CD14-positive monocyte (primary cell): Measurements from ENCODE around the gene GRID2. TPM values are rescaled to one million over a fixed set of nuclear protein-coding genes. Genes with fewer than 3 reads are reported as not detected.

Experiments used
- DNase-seq, 3 donors: peaks; one replicate each; pipeline ENCODE4 v3.0.0-alpha.2; 2011 to 2022
- H2AFZ ChIP-seq: 2 replicates; pipeline ENCODE4 v1.6.0; 2012; ENCODE audit warnings: mild to moderate bottlenecking, low read depth, low read length, inconsistent platforms; ENCODE audit not compliant: insufficient read depth, poor library complexity, severe bottlenecking
- H3K27ac ChIP-seq, 2 donors: 1 replicate in 1 of 2; 2 replicates in 1 of 2; pipeline ENCODE4 v1.5.1; 2012 to 2013; ENCODE audit warnings: low read length in 2 of 2, control low read depth in 1 of 2, inconsistent platforms in 1 of 2, low read depth in 1 of 2, mild to moderate bottlenecking in 1 of 2
- H3K27me3 ChIP-seq, 2 donors: one replicate each; pipeline versions ENCODE4 v1.6.0 to v1.6.1; 2011 to 2013; ENCODE audit warnings: low read length in 2 of 2; ENCODE audit not compliant: control insufficient read depth in 2 of 2, insufficient read depth in 2 of 2
- H3K36me3 ChIP-seq, 2 donors: replicated peaks in 1 of 2; 1 replicate in 1 of 2; 2 replicates in 1 of 2; pipeline versions ENCODE4 v1.5.1 to v1.6.1; 2012 to 2013; ENCODE audit warnings: low read length in 2 of 2, control low read depth in 1 of 2, inconsistent platforms in 1 of 2, mild to moderate bottlenecking in 1 of 2; ENCODE audit not compliant: insufficient read depth in 2 of 2, control insufficient read depth in 1 of 2
- H3K4me1 ChIP-seq, 2 donors: 1 replicate in 1 of 2; 2 replicates in 1 of 2; pipeline versions ENCODE4 v1.5.1 to v1.6.1; 2012 to 2013; ENCODE audit warnings: low read length in 2 of 2, control low read depth in 1 of 2, inconsistent platforms in 1 of 2, mild to moderate bottlenecking in 1 of 2, moderate library complexity in 1 of 2; ENCODE audit not compliant: insufficient read depth in 2 of 2, control insufficient read depth in 1 of 2
- H3K4me2 ChIP-seq: replicated peaks from 2 replicates; pipeline ENCODE3; 2012; ENCODE audit warnings: low read length, moderate library complexity, mild to moderate bottlenecking; ENCODE audit not compliant: poor library complexity, severe bottlenecking; ENCODE audit errors: extremely low read depth
- H3K4me3 ChIP-seq, 3 experiments: fragments of 200-600 bp in 1 of 3; sonication (generic) in 1 of 3; replicated peaks in 1 of 3; 1 replicate in 2 of 3; 2 replicates in 1 of 3; pipeline ENCODE4 v1.5.1; 2011 to 2013; ENCODE audit warnings: low read length in 3 of 3, mild to moderate bottlenecking in 3 of 3, control low read depth in 2 of 3, low read depth in 2 of 3, inconsistent platforms in 1 of 3, moderate library complexity in 1 of 3
- H3K79me2 ChIP-seq: 2 replicates; pipeline ENCODE4 v1.6.0; 2012; ENCODE audit warnings: mild to moderate bottlenecking, control low read depth, inconsistent platforms, low read length, moderate library complexity; ENCODE audit not compliant: insufficient read depth
- H3K9ac ChIP-seq: 2 replicates; pipeline ENCODE4 v1.6.0; 2017; ENCODE audit warnings: low read length, mild to moderate bottlenecking; ENCODE audit not compliant: insufficient read depth, poor library complexity, severe bottlenecking
- H3K9me3 ChIP-seq, 2 donors: replicated peaks in 1 of 2; 1 replicate in 1 of 2; 2 replicates in 1 of 2; pipeline versions ENCODE4 v1.5.1 to v1.6.1; 2012 to 2013; ENCODE audit warnings: low read length in 2 of 2, control low read depth in 1 of 2; ENCODE audit not compliant: control insufficient read depth in 1 of 2, insufficient read depth in 1 of 2
- H4K20me1 ChIP-seq: 2 replicates; pipeline ENCODE4 v1.6.0; 2012; ENCODE audit warnings: mild to moderate bottlenecking, low read length, control low read depth, moderate library complexity; ENCODE audit not compliant: insufficient read depth
- H3K27ac Mint-ChIP-seq, 7 donors: one replicate each; pipeline ENCODE4 v1.8.0; 2020; ENCODE audit warnings: mild to moderate bottlenecking in 7 of 7, mixed read lengths in 7 of 7, moderate library complexity in 6 of 7, inconsistent platforms in 2 of 7
- H3K27me3 Mint-ChIP-seq, 3 donors: one replicate each; pipeline ENCODE4 v1.8.0; 2021 to 2022; ENCODE audit warnings: low read depth in 3 of 3, mild to moderate bottlenecking in 3 of 3, mixed read lengths in 3 of 3, moderate library complexity in 3 of 3, inconsistent platforms in 1 of 3
- H3K36me3 Mint-ChIP-seq, 2 donors: one replicate each; pipeline ENCODE4 v1.8.0; 2020; ENCODE audit warnings: mixed read lengths in 2 of 2, inconsistent platforms in 1 of 2, mild to moderate bottlenecking in 1 of 2
- H3K4me1 Mint-ChIP-seq: one replicate; pipeline ENCODE4 v1.8.0; 2020; ENCODE audit warnings: mild to moderate bottlenecking, mixed read lengths
- H3K4me3 Mint-ChIP-seq, 2 donors: one replicate each; pipeline ENCODE4 v1.8.0; 2020; ENCODE audit warnings: mild to moderate bottlenecking in 2 of 2, mixed read lengths in 2 of 2, moderate library complexity in 1 of 2
- H3K9me3 Mint-ChIP-seq, 7 donors: one replicate each; pipeline ENCODE4 v1.8.0; 2020 to 2022; ENCODE audit warnings: mixed read lengths in 7 of 7, mild to moderate bottlenecking in 6 of 7, moderate library complexity in 6 of 7, inconsistent platforms in 2 of 7
- CTCF ChIP-seq: fragments of 200-600 bp; IDR thresholded peaks from one replicate; pipeline ENCODE4 v1.8.0; 2022; ENCODE audit warnings: antibody characterized with exemption, mild to moderate bottlenecking
- WGBS: methylation state at CpG from one replicate; pipeline ENCODE4 v1.1.5; 2013; ENCODE audit warnings: missing lambda C conversion rate; ENCODE audit not compliant: insufficient coverage; 5-methylcytosine and 5-hydroxymethylcytosine counted together
- intact Hi-C, 2 donors: fragments of 100-400 bp; cut with micrococcal nuclease; formaldehyde crosslinking; loops; one replicate each; pipeline versions ENCODE4 v1.15.0 to v1.15.1; 2023
- polyA plus RNA-seq, 3 donors: library from polyadenylated mRNA; depleted of rRNA in 1 of 3; unstranded in 2 of 3; stranded (reverse) in 1 of 3; fragments of 300-500 nt in 2 of 3; fragments of >200 nt in 1 of 3; fragmentation: Illumina TruSeq in 2 of 3; gene quantifications; 1 replicate in 2 of 3; 2 replicates in 1 of 3; pipeline ENCODE4 v1.2.3, GENCODE V29; 2012 to 2021

Gene GRID2
- polyA plus RNA-seq, 3 donors: not detected

GRCh38 chr4:93781198-93781597 is 1477.4 kb downstream of the GRID2 start:
- intact Hi-C loops: no loop called here
- no peak overlapping the region for H3K4me3 Mint-ChIP-seq

GRCh38 chr4:93786149-93786548 is 1482.4 kb downstream of the GRID2 start:
- H3K27ac Mint-ChIP-seq: no peak overlapping the region
- no peak for TF ChIP-seq CTCF
- DNase-seq: no peak
- no peak overlapping the region for H3K4me3 Mint-ChIP-seq
- no peaks in the 10 kb centered on the region for H3K4me1 Mint-ChIP-seq
- Histone ChIP-seq H2AFZ (no peak overlapping the region), H4K20me1 (no peaks in the 10 kb centered on the region), H3K79me2 (no peaks in the 10 kb centered on the region), H3K36me3 (no peaks in the 10 kb centered on the region), H3K4me3 (no peak overlapping the region), H3K4me2 (no peak overlapping the region), H3K9me3 (no peaks in the 10 kb centered on the region), H3K27me3 (no peaks in the 10 kb centered on the region), H3K9ac (no peak overlapping the region), H3K27ac (no peak overlapping the region), H3K4me1 (no peaks in the 10 kb centered on the region)
- H3K36me3 Mint-ChIP-seq: no peaks in the 10 kb centered on the region
- peaks cover 0 to 5% (median under 1%) of the 10 kb centered on the region in 3 donors for H3K27me3 Mint-ChIP-seq
- intact Hi-C loops: no loop called here
- 90% methylated on average over 1 of the region's 2 CpGs for WGBS
- no peaks in the 10 kb centered on the region for H3K9me3 Mint-ChIP-seq

More at GRCh38 chr4:93781198-93781597, 1477.4 kb downstream of the GRID2 start:
- Mint-ChIP-seq H3K9me3 (no peaks in the 10 kb centered on the region), H3K27me3 (peaks cover 0 to 3% (median 2%) of the 10 kb centered on the region in 3 donors), H3K36me3 (no peaks in the 10 kb centered on the region), H3K4me1 (no peaks in the 10 kb centered on the region), H3K27ac (no peak overlapping the region)
- no peak overlapping the region for H3K27ac ChIP-seq
- no peaks in the 10 kb centered on the region for H3K4me1 ChIP-seq
- H3K9ac ChIP-seq: no peak overlapping the region
- no peak for DNase-seq
- H4K20me1 ChIP-seq: no peaks in the 10 kb centered on the region
- no peaks in the 10 kb centered on the region for H3K36me3 ChIP-seq
- TF ChIP-seq CTCF: no peak
- no peaks in the 10 kb centered on the region for H3K9me3 ChIP-seq
- H3K27me3 ChIP-seq: no peaks in the 10 kb centered on the region
- no peaks in the 10 kb centered on the region for H3K79me2 ChIP-seq
- 97% methylated on average over 5 of the region's 9 CpGs for WGBS
- H2AFZ ChIP-seq: no peak overlapping the region
- no peak overlapping the region for H3K4me2 ChIP-seq
- H3K4me3 ChIP-seq: no peak overlapping the region
